ENCODE results near the gene SPTA1. TPM values are rescaled to one million over a fixed set of nuclear protein-coding genes. Genes with fewer than 3 reads are reported as not detected.

SPTA1 gene
- total RNA-seq: 0.03 and 0.04 TPM in 2 replicates
- 1.1 TPM in 1 of 2 replicates, not detected in the other for polyA plus RNA-seq

- 83% methylated on average over 7 of the region's 7 CpGs for WGBS (ENCODE audit: low lambda C conversion rate, missing lambda C conversion rate)
- TF ChIP-seq EZH2 (IDR thresholded peaks at IDR 0.05; ENCODE audit: borderline replicate concordance) (no peak), CTCF (IDR thresholded peaks at IDR 0.05; ENCODE audit: poor library complexity) (no peak), EZH2phosphoT487 (IDR thresholded peaks at IDR 0.05; ENCODE audit: low read depth, severe bottlenecking, unreplicated experiment) (no peak)
- no peaks in the 10 kb centered on the region for H3K9me2 ChIP-seq (replicated peaks; ENCODE audit: insufficient read depth)
- H3K4me1 ChIP-seq (ENCODE audit: insufficient read depth): no peaks in the 10 kb centered on the region
- H2AFZ ChIP-seq: no peak within 1 kb of the TSS
- H3K79me2 ChIP-seq: no peaks in the 10 kb centered on the region
- H3K4me3 ChIP-seq: no peak within 1 kb of the TSS
- H3K27ac ChIP-seq: no peak within 1 kb of the TSS
- no peaks in the 10 kb centered on the region for H3K27me3 ChIP-seq
- DNase-seq (ENCODE audit: low spot score): no peak
- H3K4me2 ChIP-seq: no peak within 1 kb of the TSS
- no peaks in the 10 kb centered on the region for H4K20me1 ChIP-seq (ENCODE audit: insufficient read depth, poor library complexity, severe bottlenecking)
- H3K9me3 ChIP-seq (ENCODE audit: low read depth): no peaks in the 10 kb centered on the region
- H3K36me3 ChIP-seq (replicated peaks; ENCODE audit: insufficient read depth, low read depth): no peaks in the 10 kb centered on the region
Measured at GRCh38 chr1:158686111-158687009, at the start of gene SPTA1. Gene SPTA1, minus strand, starts transcription at chr1:158686715. Its CDS starts 198 bp downstream, at chr1:158686517.

- H3K4me2 ChIP-seq: no peak overlapping the region
- H4K20me1 ChIP-seq (ENCODE audit: insufficient read depth, poor library complexity, severe bottlenecking): no peaks in the 10 kb centered on the region
- no peak overlapping the region for H3K27ac ChIP-seq
- no peak overlapping the region for H2AFZ ChIP-seq
- TF ChIP-seq CTCF (IDR thresholded peaks at IDR 0.05; ENCODE audit: poor library complexity) (no peak), EZH2 (IDR thresholded peaks at IDR 0.05; ENCODE audit: borderline replicate concordance) (no peak), EZH2phosphoT487 (IDR thresholded peaks at IDR 0.05; ENCODE audit: low read depth, severe bottlenecking, unreplicated experiment) (no peak)
- H3K4me3 ChIP-seq: no peak overlapping the region
- no peaks in the 10 kb centered on the region for H3K36me3 ChIP-seq (replicated peaks; ENCODE audit: insufficient read depth, low read depth)
- H3K79me2 ChIP-seq: no peaks in the 10 kb centered on the region
- no peak for DNase-seq (ENCODE audit: low spot score)
- no peaks in the 10 kb centered on the region for H3K4me1 ChIP-seq (ENCODE audit: insufficient read depth)
- no peaks in the 10 kb centered on the region for H3K9me2 ChIP-seq (replicated peaks; ENCODE audit: insufficient read depth)
- no peaks in the 10 kb centered on the region for H3K27me3 ChIP-seq
- H3K9me3 ChIP-seq (ENCODE audit: low read depth): no peaks in the 10 kb centered on the region
Measured at GRCh38 chr1:158735848-158736247, 49.3 kb upstream of the SPTA1 start.

GRCh38 chr1:158732524-158732923, 46.0 kb upstream of the SPTA1 start:
- H3K9me2 ChIP-seq (replicated peaks; ENCODE audit: insufficient read depth): no peaks in the 10 kb centered on the region
- TF ChIP-seq EZH2 (IDR thresholded peaks at IDR 0.05; ENCODE audit: borderline replicate concordance) (no peak), CTCF (IDR thresholded peaks at IDR 0.05; ENCODE audit: poor library complexity) (no peak), EZH2phosphoT487 (IDR thresholded peaks at IDR 0.05; ENCODE audit: low read depth, severe bottlenecking, unreplicated experiment) (no peak)

More at GRCh38 chr1:158732524-158732923, 46.0 kb upstream of the SPTA1 start:
- H3K4me2 ChIP-seq: no peak overlapping the region
- no peak overlapping the region for H2AFZ ChIP-seq
- H3K36me3 ChIP-seq (replicated peaks; ENCODE audit: insufficient read depth, low read depth): no peaks in the 10 kb centered on the region
- H3K79me2 ChIP-seq: no peaks in the 10 kb centered on the region
- H3K27ac ChIP-seq: no peak overlapping the region
- H3K9me3 ChIP-seq (ENCODE audit: low read depth): no peaks in the 10 kb centered on the region
- H3K27me3 ChIP-seq: no peaks in the 10 kb centered on the region
- WGBS (ENCODE audit: low lambda C conversion rate, missing lambda C conversion rate): 63% methylated on average over 2 of the region's 2 CpGs
- H3K4me3 ChIP-seq: no peak overlapping the region
- H3K4me1 ChIP-seq (ENCODE audit: insufficient read depth): no peaks in the 10 kb centered on the region
- no peaks in the 10 kb centered on the region for H4K20me1 ChIP-seq (ENCODE audit: insufficient read depth, poor library complexity, severe bottlenecking)
- DNase-seq (ENCODE audit: low spot score): no peak
